Stimulated activated CD8-positive, alpha-beta memory T cell treated with anti-CD3 and anti-CD28 coated beads, Interleukin-7, amount 100 ng/mL, for 48 hours (primary cell): ENCODE measurements around the gene DMGDH.

Experiments
- DNase-seq, 2 donors: peaks; one replicate each; pipeline ENCODE4 v3.0.0-alpha.2; 2020; ENCODE audit warnings: low read depth in 1 of 2; ENCODE audit errors: extremely low read depth in 1 of 2

Gene DMGDH

GRCh38 chr5:79074641-79075040, 5.2 kb upstream of the DMGDH start:
- DNase-seq, result no peak

GRCh38 chr5:79070350-79070667, 835 bp upstream of the DMGDH start:
- DNase-seq, result no peak

- no peak for DNase-seq
Measured at GRCh38 chr5:79062436-79062835, 7.0 kb downstream of the DMGDH start.

- no peak for DNase-seq
Measured at GRCh38 chr5:79059674-79060073, 9.8 kb downstream of the DMGDH start.

GRCh38 chr5:79056847-79057246, 12.6 kb downstream of the DMGDH start:
- DNase-seq, result no peak

GRCh38 chr5:79055017-79055416, 14.5 kb downstream of the DMGDH start:
- no peak for DNase-seq

- DNase-seq, result no peak
Measured at GRCh38 chr5:79053321-79053720, 16.2 kb downstream of the DMGDH start.

GRCh38 chr5:79050498-79050897, 19.0 kb downstream of the DMGDH start:
- DNase-seq, result no peak

GRCh38 chr5:79048437-79048836, 21.0 kb downstream of the DMGDH start:
- DNase-seq, result no peak

GRCh38 chr5:79047199-79047598, 22.3 kb downstream of the DMGDH start:
- DNase-seq, result no peak

- no peak for DNase-seq
Measured at GRCh38 chr5:79042188-79042587, 27.3 kb downstream of the DMGDH start.

GRCh38 chr5:79036769-79037168, 32.7 kb downstream of the DMGDH start:
- no peak for DNase-seq

GRCh38 chr5:79035237-79035636, 34.2 kb downstream of the DMGDH start:
- no peak for DNase-seq

GRCh38 chr5:79032782-79033181, 36.7 kb downstream of the DMGDH start:
- no peak for DNase-seq

- DNase-seq, result no peak
Measured at GRCh38 chr5:79032031-79032695, 37.3 kb downstream of the DMGDH start.

GRCh38 chr5:79031485-79031867, 38.0 kb downstream of the DMGDH start:
- no peak for DNase-seq

- no peak for DNase-seq
Measured at GRCh38 chr5:79030663-79031484, 38.6 kb downstream of the DMGDH start.

GRCh38 chr5:79025054-79025472, 44.4 kb downstream of the DMGDH start:
- peak in 1 of 2 donors; percentile 10 for DNase-seq

GRCh38 chr5:79023947-79024346, 45.5 kb downstream of the DMGDH start:
- no peak for DNase-seq

GRCh38 chr5:79023348-79023747, 46.1 kb downstream of the DMGDH start:
- DNase-seq, result no peak

GRCh38 chr5:79022771-79023170, 46.7 kb downstream of the DMGDH start:
- DNase-seq, result no peak

- DNase-seq, result no peak
Measured at GRCh38 chr5:79021753-79022152, 47.7 kb downstream of the DMGDH start.
